Activated T-helper 1 cell treated with anti-CD3 and anti-CD28 coated beads, Interleukin-2, amount 50 U/mL, for 16 hours (primary cell): Measurements from ENCODE around the gene IFNGR2.
"Not testable (repeated sequence)": the region's sequence is repeated elsewhere in the genome, so short reads cannot be mapped to it uniquely, and the experiment has no call there.

ENCODE experiments used
- DNase-seq, 2 donors: peaks; one replicate each; pipeline ENCODE4 v3.0.0-alpha.2; 2020; ENCODE audit warnings: low read depth in 1 of 2, low spot score in 1 of 2

Gene IFNGR2

DNA sequence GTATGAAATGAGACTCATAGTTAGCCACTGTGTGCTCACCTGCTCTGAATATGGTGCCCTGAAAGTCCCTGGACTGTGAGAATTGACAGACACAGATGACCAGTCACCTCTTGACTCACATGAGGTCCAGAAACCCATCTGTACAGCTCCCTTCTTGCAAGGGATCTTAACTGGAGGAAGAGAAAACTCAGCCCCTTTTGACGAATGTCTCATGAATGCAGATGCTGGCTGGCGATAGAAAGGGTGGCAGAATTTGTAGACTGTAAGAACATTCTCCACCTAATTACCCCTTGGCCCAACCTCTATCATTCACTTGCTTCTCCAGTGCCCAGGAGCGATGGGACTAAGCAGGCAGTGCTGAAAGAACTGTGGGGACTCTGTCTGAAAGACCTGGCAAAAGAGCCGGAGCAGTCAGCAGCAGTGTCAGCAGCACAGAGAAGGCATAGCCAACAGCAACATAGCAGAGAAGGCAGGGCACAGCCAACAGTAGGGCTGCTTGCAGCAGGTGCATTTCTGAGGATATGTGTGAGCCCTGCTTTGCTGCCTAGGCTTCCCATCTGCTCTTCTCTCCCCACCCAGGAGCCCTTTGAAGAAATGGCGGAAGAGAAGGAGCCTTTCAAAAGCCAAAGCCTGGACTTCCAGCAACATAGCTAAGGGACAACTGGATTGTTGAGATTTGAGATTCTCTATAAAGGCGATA is 25.8 kb upstream of the IFNGR2 start:
- DNase-seq = no peak

DNA sequence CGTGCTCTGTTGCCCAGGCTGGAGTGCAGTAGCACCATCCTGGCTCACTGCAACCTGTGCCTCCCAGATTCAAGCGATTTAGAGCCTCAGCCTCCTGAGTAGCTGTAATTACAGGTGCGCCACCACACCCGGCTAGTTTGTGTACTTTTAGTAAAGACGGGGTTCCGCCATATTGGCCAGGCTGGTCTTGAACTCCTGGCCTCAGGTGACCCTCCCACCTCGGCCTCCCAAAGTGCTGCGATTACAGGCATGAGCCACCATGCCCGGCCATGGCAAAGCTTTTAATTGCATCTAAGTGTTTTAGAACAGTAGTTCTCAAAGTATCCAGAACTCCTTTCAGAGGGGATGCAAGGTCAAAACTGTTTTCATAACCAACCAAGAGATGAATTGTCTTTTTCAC is 25.1 kb upstream of the IFNGR2 start:
- DNase-seq = no peak

DNA sequence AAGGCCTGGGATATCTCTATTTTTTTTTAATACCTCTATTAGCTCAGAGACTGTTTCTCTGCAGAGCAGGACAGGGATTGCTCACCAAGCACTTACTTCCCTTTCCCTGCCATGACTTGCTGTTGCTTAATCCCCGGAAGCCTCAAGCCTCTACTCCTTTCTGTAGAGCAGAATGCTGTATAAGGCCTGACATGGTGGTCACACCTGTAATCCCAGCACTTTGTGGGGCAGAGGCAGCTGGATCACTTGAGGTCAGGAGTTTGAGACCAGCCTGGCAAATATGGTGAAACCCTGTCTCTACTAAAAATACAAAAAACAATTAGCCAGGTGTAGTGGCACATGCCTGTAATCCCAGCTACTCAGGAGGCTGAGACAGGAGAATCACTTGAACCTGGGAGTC is 23.3 kb upstream of the IFNGR2 start:
- DNase-seq = not testable (repeated sequence)

DNA sequence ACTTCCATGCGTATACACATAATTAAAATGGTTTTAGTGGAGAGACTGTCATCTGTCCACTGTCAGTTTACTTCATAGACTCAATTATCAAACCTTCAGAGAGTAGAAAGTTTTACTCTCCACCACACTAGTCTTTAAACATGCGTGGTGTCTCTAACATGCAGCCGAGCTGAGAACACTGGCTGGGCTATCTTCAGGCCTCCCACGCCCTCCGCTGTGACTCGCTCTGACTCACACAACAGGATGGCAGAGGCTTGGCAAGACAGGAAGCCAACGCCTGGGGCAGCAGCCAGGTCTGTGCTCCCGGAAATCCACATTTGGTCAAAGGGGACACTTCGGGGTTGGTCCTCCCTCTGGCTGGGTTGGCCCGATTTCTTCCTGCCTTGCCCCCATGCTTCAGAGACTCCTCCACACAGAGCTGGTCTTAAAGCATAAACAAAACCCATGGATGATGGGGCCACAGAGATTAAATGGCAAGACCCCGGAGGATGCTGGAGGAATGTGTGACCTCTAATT is 22.7 kb upstream of the IFNGR2 start:
- peak; percentile 65 to 73 for DNase-seq

DNA sequence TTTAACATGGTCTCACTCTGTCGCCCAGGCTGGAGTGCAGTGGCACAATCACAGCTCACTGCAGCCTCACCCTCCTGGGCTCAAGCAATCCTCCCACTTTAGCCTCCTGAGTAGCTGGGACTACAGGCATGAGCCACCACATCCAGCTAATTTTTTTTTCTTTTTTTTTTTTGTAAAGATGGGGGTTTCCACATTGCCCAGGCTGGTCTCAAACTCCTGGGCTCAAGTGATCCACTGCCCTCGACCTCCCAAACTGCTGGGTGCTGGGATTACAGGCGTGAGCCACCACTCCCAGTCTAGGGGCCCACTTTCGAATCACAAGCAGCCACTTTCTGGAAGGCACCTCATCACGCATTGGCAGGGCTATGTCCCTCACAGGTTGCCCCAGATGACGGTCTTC is 21.8 kb upstream of the IFNGR2 start:
- DNase-seq = not testable (repeated sequence)

DNA sequence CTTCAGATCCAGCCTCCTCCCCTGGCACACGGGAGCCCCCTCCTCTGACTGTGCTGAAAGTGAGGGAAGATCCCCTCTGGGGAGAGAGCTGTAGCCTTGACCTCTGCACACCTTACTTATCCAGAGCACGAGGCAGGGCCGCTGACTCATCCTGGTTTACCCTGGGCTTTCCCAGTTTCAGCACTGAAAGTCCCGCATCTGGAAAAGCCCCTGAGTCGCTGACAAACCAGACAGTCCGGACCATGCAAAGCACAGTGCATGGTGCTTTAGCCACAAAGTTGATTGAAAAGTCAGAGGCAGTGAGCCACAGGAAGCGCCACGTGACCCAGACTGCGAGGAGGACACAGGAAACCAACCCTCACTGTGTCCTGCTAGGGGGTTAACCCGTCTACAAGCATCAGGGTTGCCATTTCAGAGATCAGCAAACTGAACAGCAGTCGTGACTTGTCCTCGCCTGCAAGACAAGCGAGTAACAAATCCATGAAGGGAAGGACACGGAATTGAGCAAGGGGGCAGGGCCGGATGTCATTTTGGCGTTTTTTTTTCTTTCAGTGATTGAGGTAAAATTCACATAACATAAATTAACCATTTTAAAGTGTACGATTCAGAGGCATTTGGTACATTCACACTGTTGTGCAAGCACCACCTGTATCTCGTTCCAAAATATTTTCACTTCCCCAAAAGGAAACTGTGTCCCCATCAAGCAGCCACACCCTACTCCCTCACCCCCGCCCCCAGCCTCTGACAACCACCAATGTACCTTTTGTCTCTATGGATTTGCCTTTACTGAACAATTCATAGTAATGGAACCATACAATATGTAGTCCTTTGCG is 19.9 kb upstream of the IFNGR2 start:
- DNase-seq = peak; percentile 41 to 55

DNA sequence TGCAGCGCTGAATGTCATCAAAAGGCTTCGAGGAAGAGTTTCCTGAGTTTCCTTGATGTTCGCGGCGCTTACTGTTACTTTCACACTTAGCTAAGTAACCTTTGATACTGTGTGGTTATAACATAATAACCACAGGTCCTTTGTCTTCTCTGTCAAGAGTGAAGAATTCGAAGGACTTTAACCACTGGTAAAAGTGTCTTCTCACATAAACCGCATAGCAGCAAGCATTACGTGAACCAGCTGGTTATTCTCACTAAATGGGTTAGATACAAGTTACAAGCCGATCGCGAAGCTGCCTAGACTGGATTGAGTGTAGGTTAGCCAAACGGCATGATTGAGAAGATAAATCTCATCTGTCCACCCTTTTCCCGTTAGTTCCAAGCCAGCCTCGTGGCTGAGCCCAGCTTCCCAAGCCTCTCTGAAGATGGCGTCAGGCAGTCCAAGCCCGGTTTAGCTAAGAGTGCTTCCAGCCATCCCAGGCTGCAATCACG is 18.3 kb upstream of the IFNGR2 start:
- DNase-seq = no peak

DNA sequence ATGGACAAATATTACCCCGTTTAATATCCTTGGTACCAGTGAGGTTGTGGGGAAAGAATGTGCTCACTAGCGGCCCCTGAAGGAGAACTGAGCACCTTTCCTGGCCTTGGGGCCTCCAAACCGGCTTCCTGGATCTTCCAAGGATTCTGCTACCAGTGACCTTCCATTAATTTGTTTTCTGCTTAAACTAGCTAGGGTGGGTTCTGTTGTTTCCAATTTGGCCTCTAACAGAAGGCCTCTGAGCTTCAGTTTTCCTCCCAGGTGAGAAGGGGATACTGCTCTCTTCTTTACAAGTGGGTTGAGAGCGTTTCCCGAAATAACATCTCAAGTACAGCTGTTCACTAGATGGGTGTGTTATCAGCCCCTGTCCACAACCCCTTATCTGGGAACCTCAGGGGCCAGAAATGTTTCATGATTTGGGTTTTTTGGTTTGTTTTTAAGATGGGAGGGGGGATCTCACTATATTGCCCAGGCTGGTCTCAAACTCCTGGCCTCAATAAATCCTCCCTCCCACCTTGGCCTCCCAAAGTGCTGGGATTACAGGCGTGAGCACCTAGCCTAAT is 16.9 kb upstream of the IFNGR2 start:
- DNase-seq = no peak

DNA sequence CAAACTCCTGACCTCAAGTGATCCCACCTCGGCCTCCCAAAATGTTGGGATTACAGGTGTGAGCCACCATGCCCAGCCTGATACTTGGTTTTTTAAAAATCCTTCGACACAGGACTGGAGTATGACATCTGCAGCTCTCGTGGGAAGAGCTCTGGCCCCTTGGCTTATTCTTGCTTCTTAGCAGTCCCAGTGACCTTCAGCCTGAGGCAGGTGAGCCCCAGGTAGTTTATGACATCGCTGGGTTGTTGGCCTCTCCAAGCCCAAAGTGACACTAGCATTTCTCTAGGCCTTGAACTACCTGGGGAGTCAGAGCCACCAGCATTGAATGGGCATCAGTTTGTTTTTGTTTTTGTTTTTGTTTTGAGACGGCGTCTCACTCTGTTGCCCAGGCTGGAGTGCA is 15.9 kb upstream of the IFNGR2 start:
- no peak for DNase-seq

DNA sequence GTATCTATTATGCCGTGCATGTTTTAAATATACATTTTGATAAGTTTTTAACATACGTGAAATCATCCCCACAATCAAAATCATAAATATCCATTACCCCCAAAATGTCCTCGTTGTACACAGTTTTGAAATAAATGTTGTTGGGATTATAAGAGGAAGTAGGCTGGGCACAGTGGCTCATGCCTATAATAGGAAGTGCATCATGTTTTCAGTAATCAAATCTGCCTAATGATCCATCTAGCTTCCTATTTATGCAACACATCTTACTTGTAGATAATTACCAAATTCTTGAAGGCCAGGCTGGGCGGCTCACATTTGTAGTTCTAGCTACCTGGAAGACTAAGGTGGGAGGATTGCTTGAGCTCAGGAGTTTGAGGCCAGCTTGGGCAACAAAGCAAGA is 15.0 kb upstream of the IFNGR2 start:
- no peak for DNase-seq

DNA sequence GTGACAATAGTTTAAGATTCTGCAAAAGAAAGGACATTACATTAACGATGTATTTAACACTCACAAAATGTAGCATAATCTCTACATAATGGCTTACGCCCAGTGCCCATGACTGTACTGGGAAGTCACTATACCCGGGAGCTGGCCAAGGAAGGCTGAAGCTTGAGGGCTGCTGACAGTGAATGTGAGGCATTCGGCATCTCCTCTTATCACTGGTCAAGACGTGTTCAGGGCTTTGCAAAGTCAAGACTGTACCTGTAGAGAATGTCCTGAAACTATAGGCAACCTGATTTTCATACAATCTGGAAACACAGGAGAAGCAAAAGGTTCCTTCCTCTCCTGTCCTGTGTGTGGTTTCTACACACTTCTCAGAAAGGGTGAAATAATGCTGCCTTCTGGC is 12.7 kb upstream of the IFNGR2 start:
- DNase-seq = no peak

DNA sequence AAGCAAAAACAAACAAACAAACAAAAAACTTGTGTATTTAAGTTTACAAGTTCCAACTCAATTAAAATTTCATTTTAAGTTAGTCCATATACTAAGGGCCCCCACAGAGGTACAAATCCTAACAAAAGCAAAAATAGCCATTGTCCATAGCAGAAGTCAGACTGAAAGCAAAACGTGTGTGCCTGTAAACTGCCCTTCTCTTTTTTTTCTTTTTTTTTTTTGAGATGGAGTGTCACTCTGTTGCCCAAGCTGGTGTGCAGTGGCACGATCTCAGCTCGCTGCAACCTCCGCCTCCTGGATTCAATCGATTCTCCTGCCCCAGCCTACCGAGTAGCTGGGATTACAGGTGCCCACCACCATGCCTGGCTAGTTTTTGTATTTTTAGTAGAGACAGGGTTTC is 11.6 kb upstream of the IFNGR2 start:
- no peak for DNase-seq

DNA sequence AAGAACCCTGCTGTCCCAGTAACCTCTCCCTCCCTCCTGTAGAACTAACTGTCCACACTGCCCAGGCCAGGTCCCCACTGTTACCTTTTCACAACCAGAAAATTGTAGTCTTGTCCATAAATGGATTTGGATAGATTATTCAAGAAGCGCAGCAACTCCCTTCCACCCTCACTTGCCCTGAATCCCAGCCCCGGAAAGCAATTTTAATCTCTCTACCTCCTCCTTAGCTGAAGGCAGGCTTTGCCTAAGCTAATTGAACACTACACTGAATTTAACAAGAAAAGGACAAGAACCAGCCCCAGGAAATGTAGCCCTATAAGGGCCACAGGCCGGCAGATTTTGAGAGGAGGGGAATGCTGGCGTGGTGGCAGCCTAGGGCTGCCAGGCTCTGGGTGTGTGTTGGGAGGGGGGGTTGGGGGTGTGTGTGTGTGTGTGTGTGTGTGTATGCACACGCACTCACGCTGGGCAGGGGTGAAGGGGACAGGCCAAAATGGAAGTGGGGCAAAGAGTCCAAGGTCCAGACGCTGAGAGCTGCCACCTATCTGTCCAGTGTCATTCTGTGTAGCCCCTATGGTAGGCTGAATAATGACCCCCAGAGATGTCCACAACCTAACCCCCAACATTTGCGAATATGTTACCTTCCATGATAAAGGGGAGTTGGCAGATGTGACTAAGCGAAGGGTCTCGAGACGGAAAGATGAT is 10.8 kb upstream of the IFNGR2 start:
- DNase-seq = no peak

DNA sequence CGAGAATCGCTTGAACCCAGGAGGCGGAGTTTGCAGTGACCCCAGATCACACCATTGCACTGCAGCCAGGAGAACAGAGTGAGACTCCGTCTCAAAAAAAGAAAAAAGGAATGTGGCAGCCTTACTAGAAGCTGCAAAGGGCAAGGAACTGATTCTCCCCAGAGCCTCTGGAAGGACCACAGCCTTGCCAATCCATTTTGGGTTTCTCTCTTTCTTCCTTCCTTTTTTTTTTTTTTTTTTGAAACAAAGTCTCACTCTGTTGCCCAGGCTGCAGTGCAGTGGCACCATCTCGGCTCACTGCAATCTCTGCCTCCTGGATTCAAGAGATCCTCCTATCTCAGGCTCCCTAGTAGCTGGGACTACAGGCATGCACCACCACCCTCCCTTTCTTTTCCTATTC is 9.9 kb upstream of the IFNGR2 start:
- DNase-seq = no peak

DNA sequence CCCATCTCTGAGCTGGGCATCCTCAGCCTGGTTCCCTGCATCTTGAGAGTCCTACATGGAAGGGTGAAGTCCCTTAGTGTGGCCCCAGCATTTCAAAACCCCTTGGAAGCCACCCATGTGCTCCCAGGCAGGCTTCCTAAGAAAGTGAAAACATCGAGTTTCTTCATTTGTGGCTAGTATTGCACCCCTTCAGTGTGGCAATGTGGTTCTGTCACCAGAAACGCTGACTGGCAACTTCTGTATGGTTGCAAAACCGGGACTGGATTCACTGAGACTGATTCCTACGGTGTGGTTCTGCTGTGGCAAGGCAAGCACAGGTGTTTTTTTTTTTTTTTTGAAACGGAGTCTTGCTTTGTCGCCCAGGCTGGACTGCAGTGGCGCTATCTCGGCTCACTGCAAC is 9.0 kb upstream of the IFNGR2 start:
- DNase-seq = no peak

DNA sequence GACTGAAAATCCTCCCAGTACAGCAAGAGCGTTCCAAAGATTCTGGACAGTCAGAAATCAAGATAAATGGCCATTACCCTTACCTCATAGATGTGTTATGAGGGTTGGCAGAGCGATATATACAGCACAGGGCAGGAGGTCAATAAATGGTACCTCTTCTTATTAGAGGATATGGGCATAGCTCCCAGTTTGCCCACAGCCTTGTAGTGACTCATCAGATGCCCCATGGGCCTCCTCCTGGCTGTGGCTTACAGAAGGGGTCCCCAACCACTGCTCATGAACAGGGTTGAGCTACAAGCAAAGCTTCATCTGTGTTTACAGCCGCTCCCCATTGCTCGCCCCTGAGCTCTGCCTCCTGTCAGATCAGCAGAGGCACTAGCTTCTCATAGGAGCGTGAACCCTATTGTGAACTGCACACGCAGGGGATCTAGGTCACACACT is 7.3 kb upstream of the IFNGR2 start:
- no peak for DNase-seq

DNA sequence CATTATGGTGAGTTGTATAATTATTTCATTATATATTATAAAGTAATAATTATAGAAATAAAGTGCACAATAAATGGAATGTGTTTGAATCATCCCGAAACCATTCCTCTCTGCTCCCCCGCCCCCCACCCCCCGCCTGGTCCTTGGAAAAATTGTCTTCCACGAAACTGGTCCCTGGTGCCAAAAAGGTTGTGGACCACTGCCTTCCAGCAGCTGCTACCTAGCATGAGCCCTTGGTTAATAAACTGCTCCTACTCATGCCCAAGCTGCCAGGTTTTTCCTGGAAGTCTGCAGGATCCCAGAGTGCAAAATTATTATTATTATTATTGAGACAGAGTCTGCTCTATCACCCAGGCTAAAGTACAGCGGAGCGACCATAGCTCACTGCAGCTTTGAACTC is 6.8 kb upstream of the IFNGR2 start:
- DNase-seq = no peak

DNA sequence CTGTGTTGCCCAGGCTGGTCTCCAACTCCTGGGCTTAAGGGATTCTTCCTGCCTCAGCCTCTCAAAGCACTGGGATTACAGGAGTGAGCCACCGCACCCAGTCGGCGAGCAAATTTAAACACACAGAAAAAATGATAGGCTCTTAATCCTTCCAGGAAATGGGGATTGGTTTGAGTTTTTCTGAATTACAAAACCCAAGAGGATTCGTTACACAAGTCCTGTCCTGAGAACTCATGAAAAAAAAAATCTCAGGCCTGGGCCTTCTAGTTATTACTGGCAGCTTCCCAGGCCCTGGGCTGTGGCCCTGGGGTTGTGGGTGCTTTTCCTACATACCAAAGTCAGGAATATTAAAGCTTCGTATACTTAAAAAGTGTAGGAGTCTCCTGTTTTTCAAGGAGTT is 6.3 kb upstream of the IFNGR2 start:
- DNase-seq = no peak

DNA sequence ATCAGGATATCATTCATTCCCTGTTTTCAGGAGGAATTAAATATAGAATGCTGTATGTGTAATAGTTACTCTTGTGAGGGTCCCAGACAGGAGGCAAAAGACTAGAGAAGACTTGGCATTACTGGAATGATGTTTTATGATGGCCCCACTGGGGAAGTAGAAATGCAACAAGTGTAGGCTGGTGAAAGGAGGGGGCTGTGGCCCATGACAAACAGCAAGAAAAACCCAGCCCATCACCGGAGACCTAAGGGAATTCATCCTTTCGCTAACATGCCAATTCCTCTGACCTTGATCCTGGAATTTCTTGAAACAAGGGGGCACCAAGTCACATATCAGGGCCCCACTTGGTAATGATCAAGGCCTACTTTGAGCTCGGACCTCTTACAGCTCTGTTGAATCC is 5.5 kb upstream of the IFNGR2 start:
- DNase-seq = no peak

DNA sequence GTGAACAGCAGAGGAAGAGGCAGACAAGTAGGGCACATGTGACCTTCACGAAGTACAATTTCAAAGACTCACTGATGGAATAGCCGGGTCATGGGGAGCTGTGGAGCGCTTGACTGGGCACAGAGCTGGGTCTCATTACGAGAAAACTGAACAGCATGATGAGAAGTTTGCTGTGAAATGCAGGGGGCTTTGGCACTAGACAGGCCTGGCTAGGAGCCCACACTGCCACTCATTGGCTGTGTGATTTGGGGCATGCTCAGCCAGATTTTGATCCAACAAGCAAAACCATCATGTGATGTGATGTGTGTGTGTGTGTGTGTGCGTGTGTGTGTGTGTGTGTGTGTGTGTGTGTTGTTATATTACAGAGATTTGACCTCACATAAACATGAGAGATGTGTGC is 4.9 kb upstream of the IFNGR2 start:
- no peak for DNase-seq

DNA sequence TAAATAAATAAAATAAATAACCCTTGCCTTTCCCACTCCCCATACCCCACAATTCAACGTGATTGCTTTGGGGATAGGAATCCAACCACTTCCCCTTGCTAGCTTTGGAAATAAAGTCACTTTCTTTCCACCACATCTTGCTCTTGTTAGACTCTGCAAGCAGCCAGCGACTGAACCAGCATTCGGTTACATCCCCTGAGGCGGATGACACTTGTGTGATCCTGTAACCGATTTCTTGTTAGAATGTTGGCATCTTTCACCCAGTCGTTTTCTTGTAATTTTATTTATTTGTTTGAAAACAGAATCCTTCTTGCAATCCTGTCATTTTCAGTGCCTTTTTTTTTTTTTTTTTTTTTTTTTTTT is 1.6 kb upstream of the IFNGR2 start:
- DNase-seq = no peak
